ENCODE data around the gene ZMYND19.

DNA sequence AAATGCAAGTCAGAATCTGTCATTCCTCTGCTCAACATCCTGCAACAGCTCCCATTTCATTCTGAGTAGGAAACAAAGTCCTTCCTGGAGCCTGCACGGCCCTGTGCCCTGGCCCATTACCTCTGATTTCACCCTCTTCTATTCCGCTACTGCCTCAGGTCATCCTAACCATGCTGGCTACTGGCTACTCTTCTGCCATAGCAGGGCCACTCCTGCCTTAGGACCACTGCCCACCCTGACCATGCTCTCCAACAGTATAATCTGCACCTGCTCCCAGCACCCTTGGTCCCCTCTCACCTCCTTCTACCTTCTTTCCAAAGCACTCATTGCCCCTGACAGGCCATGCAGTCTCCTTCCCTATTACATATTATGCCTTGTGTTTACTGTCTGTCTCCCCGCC, 19.7 kb downstream of the ZMYND19 start:
- no peak for TF ChIP-seq POLR2A (IDR thresholded peaks at IDR 0.05; ENCODE audit: low read length)
- TF ChIP-seq GATA1 (IDR thresholded peaks at IDR 0.05; ENCODE audit: low read depth, low read length): no peak
